ENCODE data around the gene PDE3A.
A peak's percentile ranks its signal among the peaks of the same experiment; 100 is the strongest.
"Not testable (repeated sequence)": the region's sequence is repeated elsewhere in the genome, so short reads cannot be mapped to it uniquely, and the experiment has no call there.

The PDE3A gene

DNA sequence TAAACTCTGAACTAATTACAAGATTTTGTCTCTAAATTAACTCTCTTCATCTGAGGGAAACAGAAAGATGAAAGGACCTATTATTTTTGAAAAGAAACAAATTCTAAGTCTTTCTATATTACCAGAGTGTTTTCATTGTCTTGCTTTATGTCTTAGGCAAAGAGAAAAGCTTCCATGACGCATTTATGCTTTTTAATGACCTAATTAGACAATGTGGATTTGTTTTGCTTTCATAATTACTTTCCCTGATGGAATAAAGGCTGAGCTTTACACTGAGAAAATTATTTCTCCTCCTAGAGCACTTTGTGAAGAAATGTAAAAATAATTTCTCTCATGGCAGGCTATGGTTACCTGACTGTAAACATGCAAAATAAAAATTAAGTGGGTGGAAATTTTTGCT is 188.8 kb downstream of the PDE3A start:
- no peak for DNase-seq

GRCh38 chr12:20560935-20561334 is 192.6 kb downstream of the PDE3A start:
- DNase-seq: no peak

DNA sequence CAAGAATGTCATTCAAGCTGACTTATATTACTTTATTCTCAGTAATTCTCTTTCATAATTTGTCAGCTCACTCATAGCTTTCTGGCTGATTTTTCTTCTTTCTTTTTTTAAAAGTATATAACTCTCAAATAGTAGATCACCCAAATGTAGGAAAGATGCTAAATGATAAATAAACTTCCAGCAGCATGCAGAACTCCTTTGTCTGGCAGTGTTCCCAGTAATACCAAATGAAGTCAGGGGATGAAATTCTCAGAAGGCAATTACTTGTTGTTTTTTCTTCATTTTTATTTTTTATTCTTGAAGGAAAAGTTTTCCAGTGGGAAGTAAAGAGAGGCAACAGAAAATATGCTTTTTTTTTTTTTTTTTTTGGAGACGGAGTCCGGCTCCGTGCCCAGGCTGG is 193.5 kb downstream of the PDE3A start:
- DNase-seq: no peak

DNA sequence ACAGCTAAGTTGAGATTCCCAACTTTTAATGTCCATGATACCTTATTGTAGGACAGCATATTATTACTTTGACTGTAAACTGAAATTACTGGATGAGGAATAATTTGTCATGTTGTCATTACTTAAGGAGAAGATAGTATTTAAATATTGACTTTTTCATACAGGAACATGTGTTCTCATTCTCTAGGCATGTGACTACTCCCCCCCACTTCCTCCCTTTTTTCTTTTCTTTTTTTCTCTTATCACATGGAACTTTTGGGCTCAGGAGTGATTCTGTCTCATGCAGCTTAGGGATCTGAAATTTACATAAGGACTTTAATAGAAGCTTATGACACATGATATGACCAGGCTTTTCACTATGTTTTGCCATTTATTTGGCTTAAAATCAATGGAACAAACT is 199.1 kb downstream of the PDE3A start:
- DNase-seq: no peak

- no peak for DNase-seq
Measured at GRCh38 chr12:20572451-20572850, 204.1 kb downstream of the PDE3A start.

DNA sequence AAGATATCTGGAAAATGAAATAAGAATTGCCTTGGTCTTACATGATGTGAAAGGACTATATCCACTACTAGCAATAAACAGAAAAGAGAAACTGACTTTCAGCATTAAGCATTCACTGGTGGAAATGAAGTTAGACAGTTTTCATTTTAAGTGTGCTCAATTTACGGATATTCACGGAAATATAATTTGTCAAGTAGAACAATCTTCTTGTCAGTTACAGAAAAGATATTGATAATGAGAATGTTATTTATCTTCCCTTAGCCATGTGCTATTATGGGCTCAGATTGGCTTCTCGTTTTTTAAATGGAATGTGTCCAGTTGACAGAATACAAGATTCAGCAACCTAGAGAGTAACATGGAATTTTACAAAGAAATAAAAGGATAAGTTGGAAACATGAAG is 208.2 kb downstream of the PDE3A start:
- no peak for DNase-seq

GRCh38 chr12:20577054-20577453 is 208.7 kb downstream of the PDE3A start:
- no peak for DNase-seq

DNA sequence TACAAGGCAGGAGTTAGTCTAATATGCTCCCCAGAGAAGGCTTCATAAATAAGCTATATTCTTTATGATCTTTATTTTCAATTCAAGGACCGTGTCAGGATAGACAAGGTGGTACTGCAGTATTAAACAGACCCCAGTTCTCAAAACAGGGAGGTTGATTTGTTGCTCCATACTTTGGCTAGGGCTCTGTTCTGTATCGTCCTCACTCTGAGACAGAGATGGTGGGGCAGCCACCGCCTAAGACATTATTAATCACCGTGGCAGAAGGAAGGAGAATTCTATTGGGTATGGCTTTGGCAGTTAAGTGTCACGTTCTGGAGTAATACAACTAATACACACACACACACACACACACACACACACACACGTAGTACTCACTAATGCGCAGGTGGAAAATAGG is 209.8 kb downstream of the PDE3A start:
- DNase-seq: no peak

DNA sequence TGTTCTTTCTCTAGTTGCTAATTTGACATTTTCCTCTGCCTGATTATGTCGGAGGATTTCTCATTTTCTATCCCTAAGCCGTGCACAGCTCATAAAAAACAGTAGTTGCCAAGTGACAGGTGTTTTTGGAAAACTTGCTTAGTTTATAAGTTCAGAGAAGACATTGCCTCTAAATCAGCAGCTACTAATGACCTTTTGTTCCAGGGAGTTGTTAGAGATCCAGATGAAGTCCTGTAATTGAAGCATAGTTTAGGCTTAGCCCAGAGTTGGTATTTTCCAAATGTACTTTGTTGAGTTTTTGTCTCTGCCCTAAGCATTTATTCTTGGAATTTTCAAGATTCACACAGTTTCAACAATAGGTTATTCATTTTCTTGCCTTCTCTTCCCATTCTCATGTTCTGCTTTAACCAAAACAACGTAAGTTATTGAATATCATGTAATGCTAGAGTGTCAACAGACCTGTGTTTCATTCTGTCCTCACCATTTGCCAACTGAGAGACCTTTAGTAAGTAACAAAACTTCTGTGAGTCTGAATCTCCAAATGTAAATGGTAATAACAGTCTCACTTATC is 216.8 kb downstream of the PDE3A start:
- no peak for DNase-seq

DNA sequence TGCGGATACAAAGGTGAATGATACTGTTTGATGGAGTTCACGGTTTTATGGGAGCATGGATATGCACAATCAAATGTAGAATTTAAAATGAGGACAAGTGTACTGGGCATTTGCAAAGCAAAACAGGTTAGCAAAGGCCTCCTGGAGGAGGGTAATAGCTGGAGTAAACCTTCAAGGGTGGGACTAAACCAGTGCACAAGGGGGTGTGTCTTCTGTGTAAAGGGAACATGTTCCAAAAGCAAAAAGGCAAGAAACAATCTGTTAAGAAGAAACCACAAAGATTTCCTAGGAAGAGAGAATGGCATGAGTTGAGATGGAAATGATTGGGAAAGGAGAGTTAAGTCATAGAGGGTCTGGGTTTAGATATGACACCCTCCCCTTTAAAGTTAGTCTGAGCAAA is 217.6 kb downstream of the PDE3A start:
- DNase-seq: no peak

- DNase-seq: no peak
Measured at GRCh38 chr12:20588042-20588441, 219.7 kb downstream of the PDE3A start.

GRCh38 chr12:20590570-20590969 is 222.2 kb downstream of the PDE3A start:
- no peak for DNase-seq

DNA sequence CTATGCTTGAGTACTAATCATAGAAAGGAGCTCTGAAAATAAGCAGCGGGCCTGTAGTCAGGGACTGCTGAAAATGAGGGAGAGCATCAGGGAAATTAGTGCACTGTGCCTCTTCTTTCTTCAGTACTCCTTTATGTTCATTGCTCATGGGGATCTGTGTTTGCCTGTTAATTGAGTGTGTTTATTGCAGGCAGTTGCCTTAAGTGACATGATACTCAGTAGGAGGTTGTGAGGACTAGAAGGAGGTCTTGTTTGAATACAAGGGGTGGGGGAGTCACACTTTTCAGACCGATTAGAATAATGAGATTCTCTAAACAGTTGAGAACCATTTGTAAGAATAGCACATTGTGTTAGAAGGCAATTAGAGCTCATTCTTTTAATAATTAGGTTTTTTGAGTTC is 224.2 kb downstream of the PDE3A start:
- no peak for DNase-seq

- no peak for DNase-seq
Measured at GRCh38 chr12:20593611-20594010, 225.3 kb downstream of the PDE3A start.

- no peak for DNase-seq
Measured at GRCh38 chr12:20596061-20596460, 227.7 kb downstream of the PDE3A start.

DNA sequence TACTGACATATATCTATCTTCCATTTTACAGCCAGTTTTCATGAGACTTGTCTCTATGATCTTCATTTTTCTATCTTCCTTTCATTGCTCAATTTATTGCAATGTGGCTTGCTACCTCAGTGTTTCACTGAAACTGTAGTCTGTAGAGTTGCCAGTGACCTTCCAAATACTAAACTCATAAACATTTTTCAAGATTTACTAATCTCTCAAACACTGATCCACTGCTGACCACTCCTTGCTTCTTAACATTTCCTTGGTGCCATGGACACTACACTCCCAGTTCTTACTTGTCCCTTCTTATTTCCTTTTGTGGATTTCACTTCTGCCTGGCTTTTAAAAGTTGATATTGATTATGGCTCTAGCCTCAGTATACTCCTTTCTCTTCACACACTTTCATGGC is 231.4 kb downstream of the PDE3A start:
- DNase-seq: no peak

DNA sequence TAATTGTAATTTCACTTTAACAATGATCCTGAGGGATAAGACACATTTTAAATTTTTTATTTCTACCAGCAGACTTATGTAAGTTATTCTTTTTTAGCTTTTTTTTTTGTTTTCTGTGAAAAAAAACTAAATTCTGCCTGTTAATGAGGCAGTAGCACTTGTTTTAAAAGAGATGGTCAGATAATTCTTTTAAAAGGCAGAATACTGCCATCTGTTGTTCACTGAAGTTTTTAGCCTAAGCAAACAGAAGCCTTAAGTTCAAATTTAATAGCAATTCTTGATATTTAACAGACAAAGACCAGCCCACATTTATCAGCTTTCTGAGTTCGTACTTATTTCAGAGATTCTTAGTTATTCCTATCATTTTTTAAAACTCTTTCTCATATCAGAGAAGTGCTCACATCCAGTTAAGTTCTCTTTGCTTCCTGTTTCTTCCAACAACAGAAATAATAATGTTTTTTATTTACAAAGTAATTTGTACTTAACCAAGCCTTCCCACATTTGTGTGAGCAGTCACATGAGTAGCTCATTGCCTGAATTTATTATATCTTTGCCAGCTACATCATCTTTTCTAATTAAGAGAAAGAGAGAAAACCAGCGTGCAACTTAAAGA is 233.4 kb downstream of the PDE3A start:
- DNase-seq: no peak

GRCh38 chr12:20602641-20603391 is 234.5 kb downstream of the PDE3A start:
- DNase-seq: peak; percentile 18

DNA sequence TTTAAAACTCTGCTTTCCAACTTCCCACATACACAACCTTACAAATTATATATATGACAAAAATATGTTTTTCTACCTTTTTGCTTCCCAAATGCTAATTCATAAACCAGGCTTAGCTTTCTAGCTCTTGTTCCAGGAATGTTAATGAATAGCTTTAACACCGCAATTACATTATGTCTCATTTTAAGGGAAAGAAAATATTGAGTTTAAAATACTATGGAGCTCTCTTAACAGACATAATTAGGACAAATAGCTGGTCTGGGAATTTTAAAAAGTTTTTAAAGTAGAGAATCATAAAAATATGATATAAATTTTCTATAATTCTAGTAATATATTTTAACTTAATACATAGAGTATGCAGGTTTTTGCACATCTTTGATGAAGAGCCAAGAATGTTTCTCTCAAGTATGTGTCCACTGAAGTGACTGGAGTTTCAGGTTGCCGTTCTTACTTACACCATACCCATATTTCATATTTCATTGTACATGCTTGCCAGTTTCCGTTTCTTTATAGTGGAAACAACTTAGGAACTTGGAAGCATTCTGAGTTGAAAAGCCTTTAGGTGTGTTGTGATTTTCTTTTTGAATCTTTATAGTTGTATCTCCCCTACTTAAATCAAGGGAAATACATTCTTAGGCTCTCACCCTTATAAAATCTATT is 236.2 kb downstream of the PDE3A start:
- no peak for DNase-seq

DNA sequence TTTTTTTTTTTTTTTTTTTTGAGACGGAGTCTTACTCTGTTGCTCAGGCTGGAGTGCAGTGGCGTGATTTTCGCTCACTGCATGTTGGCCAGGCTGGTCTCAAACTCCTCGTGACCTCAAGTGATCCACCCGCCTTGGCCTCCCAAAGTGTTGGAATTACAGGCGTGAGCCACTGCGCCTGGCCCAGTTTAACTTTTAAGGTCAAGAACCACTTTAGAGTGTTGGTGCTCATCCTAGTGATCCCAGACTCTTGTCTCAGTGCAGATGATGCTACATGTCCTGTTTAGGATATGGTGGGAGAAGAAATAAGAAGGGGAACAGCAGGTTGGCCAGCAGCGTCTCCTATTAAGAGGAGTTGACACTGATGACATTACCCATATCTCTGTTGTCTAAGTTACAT is 246.7 kb downstream of the PDE3A start:
- not testable (repeated sequence) for DNase-seq

GRCh38 chr12:20616093-20616492 is 247.8 kb downstream of the PDE3A start:
- no peak for DNase-seq

- no peak for DNase-seq
Measured at GRCh38 chr12:20620261-20620660, 251.9 kb downstream of the PDE3A start.

DNA sequence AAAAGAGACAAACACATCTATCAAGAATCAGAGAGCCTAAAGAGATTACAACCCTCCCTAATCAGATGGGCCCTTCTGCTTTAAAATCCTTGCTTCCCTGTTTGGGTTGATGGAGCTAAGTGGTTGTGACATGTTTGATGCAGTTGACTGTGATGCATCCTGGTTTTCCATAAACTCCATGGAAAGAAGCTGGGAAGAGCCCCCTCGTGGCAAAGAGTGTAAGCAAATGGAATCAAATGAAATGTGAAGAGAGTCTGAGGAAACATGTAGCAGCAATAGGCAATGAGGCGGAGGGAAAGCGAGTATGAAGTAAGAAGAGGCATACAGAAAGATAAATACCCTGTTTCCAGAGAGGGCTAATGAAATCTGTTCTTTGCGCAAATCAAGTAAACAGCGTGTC is 256.4 kb downstream of the PDE3A start:
- DNase-seq: no peak

DNA sequence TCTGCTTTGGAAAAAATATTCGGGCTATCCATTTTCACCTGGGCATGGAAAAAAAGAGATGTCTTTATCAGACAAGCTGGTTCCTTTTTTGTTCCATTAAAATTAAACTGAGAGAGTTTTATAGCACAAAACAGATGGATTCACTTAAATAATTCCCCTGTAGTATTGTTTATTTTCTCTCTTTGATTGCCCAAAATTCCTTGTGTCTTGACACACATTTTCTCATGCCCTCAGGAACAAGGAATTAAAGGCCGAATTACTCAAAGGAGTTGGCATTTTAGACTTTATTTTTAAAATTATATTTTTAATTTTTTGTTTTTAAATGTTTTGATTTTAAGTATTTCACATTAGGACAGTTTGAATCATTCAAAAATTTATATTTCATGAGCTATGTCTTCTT is 257.2 kb downstream of the PDE3A start:
- DNase-seq: no peak
